Stimulated activated CD8-positive, alpha-beta memory T cell treated with anti-CD3 and anti-CD28 coated beads, Interleukin-15, amount 100 ng/mL, for 4 hours (primary cell): ENCODE data around the gene PPM1H.

ENCODE experiments used
- DNase-seq, 2 donors: peaks; one replicate each; pipeline ENCODE4 v3.0.0-alpha.2; 2020; ENCODE audit warnings: low read depth in 2 of 2

Gene PPM1H

DNA sequence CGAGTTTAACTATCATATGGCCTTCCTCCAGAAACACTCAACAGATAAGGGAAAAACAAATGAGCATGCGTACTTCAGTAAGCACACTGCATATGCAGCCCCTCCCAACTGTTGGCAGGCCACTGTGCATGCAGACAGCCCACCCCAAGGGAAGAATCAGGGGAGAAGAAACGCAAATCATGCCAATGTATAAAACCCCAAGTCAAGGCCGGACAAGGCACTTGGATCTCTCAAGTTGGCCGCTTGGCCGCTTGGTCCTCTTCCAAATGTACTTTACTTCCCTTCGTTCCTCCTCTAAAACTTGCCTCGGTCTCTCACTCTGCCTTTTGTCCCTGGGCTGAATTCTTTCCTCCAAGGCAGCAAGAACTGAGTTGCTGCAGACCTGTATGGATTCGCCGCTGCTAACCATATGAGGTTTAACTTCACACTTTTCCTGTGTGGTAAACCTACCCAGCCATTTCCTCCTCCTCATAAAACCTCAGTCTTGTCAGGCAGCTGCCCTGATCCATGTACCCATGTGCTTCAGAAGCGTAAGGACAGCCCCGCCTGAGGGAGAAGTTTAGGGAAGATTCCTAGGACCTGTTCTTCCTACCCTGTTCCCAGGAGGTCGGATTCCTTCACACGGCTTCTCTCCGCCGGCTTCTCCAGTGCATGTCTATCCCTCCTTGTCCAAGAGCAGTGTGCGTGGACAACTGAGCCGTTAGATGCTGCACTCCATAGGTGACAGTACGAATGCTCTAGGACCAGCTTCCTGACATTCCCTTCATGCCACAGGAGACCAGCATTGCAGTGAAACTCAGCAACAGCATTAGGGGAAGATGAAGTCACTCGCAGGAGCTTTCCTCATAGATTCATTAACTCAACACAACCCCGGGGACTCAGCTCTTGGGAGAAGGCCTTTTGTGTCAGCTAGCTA, 280.4 kb downstream of the PPM1H start:
- no peak for DNase-seq

DNA sequence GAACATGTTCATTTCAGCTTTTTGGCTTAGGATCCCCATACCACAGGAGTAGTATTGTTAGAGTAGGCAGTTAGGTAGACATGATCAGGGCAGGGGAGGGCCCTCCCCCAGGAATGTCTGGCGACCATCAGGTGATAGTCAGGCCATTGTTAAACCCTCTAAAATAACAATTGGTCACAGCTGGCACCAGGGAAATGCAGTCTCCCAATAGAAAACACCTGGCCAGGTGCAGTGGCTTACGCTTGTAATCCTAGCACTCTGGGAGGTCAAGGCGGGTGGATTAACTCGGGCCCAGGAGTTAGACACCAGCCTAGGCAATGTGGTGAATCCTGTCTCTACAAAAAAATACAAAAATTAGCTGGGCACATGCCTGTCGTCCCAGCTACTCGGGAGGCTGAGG, 281.2 kb downstream of the PPM1H start:
- DNase-seq: no peak

DNA sequence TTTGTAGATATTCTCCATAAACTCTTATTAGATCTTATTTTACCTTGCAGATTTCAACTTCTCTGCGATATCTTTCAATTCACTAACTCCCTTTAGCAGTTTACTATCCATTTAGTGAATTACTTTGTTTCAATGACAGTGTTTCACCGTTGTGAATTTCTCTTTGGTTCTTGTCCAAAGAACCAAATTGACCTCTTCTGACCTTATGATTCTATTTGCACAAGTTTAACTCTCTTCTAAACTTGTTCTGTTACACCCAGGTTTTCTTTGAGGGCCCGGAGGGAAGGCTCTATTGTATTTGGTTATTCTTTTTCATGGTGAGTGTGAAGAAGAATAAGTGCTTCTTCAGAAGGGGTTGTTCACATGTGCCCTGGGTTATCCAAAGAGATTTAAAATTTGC, 281.6 kb downstream of the PPM1H start:
- no peak for DNase-seq

DNA sequence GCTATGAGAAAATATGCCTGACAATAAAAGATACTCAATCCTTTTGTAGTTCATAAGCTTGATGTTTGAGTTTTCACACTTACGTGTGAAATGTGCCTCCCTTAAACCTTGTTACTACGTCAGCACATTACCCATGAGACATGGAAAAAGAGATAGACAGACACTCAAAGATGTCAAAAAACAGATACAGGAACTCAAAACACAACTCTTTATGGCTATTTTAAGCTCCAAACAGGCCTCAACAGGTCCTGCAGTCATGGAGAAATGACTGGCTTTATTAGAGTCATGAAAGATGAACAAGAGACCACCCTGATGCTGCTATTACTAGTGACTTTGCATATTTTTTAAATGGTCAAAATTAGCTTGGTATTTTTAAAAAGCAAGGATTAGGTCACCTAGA, 283.8 kb downstream of the PPM1H start:
- DNase-seq: no peak

DNA sequence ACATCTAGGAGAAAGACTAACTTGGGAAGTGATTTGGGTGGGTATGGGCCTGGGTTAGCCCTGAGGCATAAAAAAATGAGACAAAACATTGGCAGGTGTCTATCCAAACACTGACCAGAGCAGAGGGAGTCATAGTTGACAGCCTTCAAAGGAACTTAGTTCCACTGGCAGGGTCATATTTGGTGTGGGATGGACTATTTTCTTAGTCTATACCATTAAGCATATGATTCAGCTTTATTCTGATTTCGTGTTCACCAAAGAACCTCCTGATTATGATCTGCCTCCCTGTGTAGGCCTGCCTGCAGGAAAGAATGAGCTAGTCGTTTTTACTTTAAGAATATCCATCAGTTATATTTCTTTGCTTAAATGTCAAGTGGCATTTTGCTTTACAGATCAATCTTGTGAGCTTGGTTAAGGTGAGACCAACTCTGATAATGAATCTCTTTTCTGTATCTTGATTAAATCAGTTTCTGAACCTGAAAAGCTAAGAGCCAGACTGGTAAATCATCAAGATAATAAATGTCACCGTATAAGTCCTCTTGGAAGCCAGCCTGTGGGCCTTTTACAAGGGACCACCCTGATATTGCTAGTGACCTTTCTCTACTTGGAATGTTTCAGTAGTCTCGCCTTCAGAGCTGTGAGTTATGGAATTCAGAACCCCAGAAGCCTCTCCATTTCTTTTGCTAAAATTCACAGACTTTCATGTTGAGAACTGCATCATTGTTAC, 285.4 kb downstream of the PPM1H start:
- no peak for DNase-seq

DNA sequence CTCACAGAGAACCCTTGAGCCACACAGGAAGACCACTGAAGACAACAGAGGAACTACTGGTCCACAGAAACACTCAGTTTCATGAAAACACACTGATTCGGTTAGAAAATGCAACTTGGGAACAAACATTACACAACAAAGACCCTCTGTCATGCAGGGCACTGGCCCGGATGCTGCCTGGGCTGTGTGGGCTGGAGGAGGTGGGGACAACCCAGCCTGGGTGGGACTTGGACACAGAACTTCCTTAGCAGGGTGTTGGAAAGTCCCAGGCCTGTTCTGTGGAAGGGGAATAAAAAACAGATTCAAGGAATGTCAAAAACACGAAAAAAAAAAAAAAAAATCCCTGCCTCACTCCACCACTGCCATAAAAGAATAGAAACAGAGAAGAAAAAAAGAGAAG, 287.4 kb downstream of the PPM1H start:
- no peak for DNase-seq

DNA sequence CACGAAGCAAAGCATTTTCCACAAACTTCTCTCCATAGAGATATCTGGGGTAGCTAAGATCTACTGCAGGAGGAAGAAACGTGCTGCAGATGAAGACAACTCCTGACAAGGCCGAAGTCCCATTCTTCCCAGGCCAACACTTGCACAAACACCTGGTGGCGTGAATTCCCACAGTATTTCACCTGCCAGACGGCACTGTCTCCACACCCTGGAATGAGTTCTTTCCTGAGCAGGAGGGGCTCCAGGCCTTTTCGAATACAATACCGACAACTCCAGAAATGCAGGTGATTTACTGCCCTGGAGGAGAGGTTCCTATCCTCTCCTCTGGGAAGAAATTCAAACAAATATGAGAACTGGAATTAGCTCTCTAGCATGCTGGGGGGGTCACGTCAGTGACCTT, 288.4 kb downstream of the PPM1H start:
- no peak for DNase-seq

DNA sequence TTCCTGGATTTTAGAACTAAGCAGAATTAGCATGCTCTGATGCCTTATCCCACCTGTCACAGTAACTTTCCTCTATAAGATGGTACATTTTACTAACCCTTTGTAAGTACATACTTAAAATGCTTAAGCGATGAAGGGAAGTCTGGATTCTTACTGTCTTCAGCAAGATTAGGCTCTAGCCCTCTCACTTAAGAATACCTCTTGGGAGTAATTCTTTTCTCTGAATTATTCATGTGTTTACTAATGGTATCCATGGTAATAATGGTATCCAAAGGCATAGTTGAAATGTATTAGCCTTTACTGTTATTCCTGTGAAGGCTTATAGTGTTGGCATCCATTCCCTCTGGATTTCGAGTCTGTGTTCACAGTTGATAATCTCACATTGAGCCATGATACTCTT, 291.5 kb downstream of the PPM1H start:
- DNase-seq: no peak

DNA sequence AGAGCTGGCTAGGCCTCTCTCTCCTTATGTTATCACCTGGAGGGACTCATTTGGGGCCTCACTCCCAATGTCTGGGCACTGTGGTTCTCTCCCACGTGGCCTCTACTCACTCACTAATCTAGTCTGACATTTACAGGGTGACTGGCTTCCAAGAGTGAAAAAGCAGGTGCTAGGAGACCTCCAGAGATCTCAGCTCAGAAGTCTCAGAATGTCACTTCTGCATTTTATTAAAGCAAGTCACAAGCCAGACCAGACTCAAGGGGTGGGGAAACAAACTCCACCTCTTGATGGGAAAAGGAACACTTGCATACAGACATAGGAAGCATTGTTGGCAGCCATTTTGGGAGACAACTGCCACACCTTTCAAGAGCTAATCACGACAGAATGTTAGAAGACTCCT, 292.5 kb downstream of the PPM1H start:
- DNase-seq: no peak

DNA sequence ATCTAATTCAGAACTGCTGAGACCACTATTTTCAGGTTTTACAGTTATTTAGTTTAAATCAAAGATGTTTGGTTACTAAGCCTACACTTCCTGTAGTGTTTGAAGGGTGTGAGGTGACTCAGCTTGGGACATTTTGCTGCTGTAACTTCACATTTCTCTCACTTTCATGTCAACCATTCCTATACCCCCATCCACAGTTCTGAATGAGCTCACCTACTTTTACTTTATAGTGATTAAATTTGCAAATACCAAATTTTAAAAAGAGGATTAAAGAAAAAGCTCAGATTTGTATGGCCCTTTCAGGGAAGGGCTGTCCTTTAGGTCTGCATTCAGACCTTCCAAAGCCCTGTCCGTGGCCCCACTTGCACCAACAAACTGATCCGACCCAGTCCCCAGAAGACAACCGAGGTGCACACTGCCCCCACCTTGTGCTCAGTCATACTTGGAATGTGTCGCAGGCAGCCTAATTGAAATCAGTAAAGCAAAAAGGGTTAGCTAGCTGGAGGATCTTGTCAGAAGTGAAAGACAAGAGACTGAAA, 294.0 kb downstream of the PPM1H start:
- no peak for DNase-seq

DNA sequence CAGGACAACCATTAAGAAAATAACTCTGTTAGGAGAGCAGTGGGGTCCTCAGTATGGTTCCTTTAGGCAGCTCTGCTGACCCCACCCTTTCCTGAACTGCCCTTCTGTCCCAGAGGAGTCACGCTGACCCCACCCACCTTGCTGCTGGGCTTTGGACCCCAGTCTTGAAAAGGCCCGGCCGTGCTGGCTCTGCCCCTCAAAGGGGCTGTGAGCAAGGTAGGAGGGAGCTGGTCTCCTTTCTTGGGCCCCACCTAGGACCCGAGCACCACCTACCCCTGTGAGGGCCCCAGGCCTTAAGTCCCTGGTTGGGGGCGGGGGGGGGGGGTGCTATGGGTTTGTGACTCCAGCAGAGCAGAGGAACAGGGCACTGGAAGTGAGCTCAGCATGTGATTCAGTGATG, 297.3 kb downstream of the PPM1H start:
- DNase-seq: no peak

DNA sequence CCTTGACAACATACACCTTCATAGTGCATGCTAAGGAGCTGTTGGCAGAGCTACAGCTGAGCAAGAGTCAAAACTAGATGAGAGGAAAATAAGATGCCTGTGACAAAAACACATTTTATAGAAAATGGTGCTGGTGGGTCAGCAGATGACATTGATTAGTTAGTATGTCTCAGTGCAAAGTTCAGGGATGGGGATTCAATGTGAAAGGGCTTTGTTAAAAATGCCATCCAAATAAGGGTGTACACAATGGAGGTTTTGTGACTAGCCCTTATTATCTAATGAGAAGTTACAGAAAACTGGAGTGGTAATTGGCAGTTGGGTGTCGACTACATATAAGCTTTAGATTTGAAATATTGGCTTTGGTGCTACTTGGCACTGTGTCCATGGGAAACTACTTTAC, 299.3 kb downstream of the PPM1H start:
- DNase-seq: no peak

DNA sequence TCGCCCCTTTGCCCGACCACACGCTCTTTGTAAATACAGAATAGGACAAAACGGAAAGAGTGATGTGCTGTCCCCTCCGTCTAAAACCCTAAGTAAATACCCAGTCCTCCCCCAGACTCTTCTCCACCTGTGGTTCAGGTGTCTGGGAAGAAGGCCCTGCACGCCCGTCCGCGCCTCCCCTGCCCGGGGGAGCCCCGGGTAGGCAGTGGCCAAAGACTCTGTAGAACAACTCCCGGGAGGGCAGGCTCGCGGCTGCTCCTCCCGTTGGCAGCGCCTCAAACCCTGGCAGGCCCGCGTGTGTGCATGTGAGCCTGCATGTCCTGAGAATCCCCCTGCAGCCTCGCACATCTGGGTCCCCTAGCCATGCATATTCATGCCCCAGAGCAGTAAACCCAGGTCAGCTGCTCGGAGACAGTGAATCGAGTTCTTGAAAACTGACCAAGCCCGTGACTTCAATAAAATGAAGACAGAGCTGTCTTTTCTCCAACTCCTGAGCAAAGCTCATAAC, 302.5 kb downstream of the PPM1H start:
- no peak for DNase-seq

DNA sequence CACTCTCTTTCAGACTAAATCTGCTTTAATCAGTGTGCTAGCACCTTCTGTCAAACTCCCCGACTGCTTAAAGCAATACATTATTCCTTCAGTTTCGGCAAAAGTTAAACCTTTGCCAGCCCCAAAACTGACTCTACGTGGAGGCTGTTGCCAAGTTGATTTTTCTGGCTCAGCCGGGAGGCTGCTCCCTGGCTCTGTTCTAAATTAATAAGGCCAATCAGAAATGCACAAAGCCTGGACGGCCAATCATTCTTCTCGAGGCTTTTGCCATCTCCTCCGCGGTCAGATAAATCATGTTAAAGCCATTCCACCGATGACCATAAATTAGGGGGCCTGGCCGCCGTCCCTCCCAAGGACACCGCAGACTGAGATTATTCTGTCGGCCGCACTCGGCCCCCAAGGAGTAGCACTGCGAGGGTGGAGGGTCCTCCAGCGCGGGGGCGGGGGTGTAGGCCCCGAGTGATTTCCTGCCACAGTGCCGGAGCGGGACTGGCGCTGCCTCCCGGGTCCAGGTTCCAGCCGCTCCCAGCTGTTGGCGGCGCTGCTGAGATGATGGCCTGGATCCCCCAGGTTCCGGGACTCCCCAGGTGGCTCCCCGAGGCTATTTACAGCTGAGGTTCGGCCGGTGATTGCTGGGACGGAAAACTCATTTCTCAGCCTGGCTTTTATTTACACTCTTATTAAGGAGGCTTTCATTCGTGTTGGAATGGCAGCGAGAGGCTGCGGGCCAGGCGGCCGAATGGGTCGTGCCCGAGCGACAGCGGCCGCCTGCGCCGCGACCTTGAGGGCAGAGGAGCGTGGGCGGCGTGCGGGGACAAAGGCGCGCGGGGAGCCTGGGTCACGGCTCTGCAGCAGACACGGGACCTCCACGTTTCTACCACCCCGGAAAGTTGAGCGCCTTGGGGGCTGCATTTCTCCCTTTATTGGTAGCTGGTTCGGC, 303.2 kb downstream of the PPM1H start:
- no peak for DNase-seq

DNA sequence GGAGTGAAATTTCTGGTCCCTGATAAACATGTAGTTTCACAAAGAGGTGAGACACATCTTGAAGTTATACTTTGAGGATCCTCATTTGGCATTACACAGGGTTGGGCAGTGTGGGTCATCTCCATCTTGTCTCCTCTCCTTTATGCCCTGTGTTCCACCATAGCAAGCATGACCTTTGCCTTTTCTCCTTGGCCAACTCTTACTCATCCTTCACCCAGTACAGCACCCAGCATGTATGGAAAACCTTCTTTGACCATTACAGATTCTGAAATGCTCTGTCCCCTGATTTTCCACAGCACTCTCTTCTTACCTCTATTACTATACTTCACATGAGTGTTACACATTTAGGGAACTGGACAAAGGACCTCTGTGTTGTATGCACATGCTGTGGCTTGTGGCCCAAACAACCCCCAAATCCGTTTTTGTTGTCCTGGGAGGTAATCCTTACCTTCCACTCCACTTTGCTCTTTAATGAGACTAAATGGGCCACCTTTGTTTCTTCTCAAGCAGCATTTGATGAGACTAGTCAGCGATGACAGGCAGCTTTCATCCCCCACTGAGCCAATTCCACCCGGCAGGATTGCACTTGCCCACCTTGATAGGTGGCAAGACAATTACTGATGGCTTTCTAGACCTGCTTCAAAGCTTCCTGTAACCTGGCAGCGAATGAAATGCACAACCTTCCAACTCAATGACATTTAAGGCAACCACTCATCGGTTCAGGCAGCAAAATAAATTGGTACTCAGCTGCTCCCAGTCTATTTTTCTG, 304.8 kb downstream of the PPM1H start:
- DNase-seq: no peak

DNA sequence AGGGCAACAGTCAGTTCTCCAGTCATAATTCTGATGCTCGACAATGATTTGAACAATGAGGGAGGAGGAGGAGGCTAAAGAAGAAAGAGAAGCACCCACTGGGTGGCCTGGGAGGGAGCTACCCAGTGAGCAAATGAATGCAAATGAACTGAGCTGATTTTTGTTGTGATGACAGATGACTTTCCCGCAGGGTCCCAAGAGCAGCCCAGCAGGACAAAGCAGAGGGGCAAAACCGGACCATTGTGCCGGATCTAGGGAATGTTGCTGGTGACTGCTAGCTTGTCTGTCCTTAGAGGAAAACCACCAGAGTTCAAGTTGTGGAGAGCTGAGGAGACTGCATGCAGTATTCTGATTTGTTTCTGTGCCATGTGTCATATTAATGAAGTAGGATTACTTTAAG, 305.5 kb downstream of the PPM1H start:
- no peak for DNase-seq

DNA sequence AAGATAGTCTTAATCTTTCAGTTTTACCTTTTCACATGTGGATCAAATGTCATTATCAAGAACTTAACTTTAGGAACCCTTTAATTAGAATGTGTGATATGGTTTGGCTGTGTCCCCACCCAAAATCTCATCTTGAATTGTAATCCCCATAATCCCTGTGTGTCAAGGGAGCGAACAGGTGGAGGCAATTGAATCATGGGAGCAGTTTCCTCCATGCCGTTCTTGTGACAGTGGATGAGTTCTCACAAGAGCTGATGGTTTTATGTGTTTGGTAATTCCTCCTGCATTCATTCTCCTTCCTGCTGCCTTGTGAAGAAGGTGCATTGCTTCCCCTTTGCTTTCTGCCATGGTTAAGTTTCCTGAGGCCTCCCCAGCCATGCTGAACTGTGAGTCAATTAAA, 307.8 kb downstream of the PPM1H start:
- DNase-seq: no peak

DNA sequence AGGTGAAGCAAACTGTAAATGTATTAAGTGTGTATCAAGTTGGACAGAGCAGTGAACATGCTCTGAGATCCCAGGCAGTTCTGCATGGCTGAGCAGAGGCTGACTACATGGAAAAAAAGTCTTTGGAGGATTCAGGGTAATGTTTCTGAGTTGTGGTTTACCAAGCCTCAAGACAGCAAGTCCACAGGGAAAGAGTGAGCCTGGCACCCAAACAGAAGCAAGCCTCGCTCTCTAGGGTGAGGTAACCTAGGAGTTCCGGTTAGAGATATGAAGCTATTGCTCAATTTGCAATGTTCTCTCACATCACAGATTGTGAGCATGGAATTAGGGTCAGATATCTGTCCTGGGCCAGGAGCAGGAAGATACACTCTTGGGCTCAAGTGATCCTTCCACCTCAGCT, 309.7 kb downstream of the PPM1H start:
- no peak for DNase-seq

DNA sequence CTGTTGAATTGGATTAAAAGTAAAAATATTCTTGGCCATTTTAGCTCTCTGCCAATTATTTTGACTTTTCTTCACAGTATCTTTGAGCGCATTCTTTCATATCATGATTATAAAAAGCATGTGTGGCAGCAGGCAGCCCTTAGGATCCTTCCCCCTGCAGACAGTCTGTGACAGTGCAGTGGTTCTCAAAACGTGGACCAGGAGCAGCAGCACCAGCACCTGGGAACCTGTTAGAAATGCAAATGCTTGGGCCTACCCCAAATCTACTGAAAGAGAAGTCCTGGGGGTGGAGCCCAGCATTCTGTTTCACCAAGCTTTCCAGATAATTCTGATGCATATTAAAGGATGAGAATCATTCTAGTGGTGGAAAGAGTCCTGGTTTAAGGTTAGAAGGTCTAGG, 312.8 kb downstream of the PPM1H start:
- no peak for DNase-seq

DNA sequence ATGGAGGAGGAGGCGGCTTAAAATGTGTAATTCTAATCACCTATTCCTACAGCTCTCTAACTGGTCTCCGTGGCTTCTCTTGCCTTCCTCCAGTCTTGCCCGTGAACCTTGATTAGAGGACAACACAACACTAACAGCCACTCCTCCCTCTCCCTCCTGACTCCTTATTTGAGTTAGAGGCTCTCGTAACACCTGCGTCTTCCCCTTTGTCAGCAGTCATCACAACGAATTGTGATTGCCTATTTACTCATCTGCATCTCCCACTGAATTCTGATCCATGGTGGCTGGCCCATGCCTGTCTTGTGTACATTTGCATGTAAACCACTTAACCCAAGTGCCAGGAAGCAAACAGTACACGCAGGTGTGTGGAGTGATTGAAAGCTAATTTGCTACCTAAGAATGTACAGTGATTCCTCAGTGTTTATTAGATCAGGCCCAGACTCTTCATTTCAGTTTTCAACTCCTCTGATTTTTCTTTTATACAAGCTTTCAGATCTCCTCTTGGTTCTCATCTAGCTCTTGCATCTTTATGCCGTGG, 313.8 kb downstream of the PPM1H start:
- no peak for DNase-seq

DNA sequence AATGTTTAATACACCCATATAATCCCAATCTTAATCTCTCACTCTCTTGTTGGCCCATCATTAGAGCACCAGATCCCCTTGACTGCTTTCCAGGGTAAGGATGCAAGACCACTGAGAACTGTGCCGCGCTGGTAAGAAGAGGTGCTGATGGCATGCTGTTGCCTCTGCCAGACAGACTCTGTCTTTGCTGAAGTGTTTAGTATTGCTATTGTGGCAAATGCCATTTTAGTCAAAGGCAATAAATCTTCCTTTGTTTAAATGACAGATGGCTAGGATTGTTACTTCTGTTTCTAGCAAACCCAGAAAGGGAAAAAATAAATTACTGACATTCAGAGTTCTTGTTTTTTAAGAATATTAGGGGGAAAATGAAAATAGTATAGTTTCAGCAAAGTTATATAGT, 316.0 kb downstream of the PPM1H start:
- no peak for DNase-seq
